ENCODE results near the gene USP47.

Gene USP47

DNA sequence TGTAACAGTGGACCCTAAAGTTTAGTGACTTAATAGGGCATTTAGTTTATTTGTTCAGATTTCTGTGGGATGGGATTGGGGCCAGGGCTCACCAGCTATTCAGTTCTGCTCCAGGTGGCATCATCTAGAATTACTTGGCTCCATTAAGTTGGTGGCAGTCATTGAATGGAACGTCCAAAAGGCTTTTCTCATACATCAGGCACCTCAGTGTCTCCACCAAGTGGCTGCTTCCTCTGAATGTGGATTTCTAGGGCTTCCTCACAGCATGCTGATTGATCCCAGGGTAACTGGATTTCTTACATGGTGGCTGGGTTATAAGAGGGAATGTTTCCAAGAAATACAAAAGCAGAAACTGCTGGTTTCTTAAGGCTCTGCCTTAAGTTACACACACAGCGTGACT is 34.7 kb downstream of the USP47 start:
- DNase-seq, result peak in 1 of 2 experiments; percentile 15

DNA sequence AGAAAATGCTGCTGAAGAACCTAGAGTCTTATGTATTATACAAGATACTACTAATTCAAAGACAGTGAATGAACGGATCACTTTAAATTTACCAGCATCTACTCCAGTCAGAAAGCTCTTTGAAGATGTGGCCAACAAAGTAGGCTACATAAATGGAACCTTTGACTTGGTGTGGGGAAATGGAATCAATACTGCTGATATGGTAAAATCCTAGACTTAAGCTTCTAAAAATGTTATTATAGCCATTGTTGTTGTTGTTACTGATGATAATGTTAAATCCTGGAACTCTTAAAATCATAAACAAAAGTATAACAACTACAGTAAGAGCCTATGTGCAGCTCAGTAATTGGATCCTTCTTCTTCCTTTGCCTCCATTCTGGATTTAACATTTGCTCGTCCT is 38.4 kb downstream of the USP47 start:
- no peak for DNase-seq

DNA sequence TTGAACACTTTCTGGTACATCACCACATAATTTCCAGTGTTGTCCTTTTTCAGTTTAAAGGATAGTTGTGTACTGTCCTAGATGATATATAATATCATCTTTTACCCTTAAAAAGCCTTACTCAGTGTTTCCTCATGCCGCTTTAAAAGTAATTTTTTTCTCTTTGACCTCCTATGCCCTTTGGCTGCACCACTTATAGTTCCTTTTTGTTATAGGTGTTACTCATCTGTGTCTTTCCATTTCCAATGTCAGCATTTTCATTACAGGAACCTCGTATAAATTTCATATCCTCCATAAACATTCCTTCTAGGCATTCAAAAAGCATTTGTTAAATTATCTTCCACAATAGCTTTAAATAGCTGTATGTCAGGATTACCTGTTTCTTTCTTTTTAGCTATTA is 40.8 kb downstream of the USP47 start:
- no peak for DNase-seq

DNA sequence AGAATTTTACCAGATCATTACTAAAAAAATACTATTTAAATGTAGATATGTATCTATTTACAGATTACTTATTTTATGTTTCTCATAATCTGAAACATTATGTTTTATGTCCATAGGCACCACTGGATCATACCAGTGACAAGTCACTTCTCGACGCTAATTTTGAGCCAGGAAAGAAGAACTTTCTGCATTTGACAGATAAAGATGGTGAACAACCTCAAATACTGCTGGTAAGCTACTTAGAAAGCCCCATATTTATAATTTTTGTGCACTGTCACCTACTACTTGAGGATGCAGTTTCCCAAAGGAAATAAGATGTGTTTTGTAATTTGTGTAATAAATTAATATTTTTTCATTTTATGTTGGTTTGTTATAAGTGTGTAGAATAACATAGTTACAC is 42.6 kb downstream of the USP47 start:
- no peak for DNase-seq

DNA sequence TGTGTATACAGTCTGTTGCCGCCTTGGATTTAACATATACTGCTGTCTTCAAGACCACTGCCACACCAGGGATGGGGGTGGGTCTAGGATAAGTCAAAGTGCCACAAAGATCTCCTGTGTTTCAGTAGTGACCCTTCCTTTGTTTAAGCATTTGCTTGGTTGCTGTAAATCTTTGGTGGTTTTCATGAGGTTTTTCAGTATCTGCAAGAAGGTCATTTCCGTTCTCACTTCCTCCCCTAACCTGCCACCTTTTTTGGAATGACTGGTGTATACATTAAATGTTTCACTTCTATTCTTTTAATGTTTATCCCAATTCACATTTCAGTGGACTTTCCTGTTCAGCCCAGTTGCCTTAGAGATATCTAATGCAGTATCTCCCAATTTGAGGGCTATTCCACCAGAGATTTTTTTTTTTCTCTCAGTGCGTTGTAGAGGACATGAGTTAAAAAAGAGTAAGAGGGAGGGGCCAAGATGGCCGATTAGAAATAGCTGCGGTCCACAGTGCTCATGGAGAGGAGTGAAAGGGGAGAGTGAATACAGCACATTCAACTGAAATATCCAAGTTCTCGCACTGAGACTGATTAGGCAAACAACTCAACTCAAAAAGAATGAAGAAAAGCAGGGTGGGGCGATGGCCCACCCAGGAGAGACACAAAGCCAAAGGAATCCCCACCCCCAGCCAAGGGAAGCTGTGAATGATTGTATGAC is 43.2 kb downstream of the USP47 start:
- no peak for DNase-seq

DNA sequence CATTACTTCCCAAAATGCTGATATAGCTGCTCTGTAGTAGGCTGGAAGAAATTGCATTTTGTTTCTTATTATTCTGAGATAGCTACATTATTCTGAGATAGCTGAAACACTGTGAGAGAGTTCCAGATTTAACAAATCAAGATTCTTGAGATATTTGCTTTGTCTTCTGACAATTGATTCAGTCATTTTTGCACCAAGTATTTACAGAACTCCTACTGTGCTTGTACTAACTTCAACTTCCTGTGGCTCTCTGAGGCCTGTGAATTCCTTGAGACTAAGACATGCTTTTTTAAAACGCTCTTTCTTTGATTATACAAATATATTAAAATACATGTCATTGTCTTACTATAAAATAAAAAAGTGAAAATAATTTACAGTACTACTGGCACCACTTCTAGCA is 52.7 kb downstream of the USP47 start:
- DNase-seq, result peak in 1 of 2 experiments; percentile 33

DNA sequence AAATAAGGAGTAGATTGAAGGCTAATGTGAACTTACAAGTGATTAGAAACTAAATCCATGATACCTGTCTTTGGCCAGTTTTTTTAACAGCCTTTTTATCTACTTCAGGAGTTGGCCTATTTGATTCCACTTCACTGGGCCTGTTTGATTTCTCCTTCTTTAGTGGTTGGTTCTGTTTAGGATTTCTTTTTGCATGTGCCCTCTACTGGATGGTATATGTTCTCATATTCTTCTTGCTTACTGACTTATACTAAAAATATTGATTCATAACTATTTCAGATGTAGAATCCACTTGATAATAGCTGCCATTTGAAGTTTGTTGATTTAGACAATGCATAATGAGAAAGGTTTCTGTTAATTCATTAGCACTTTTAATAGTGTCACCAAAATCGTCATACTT is 53.9 kb downstream of the USP47 start:
- DNase-seq, result peak in 1 of 2 experiments; percentile 42

DNA sequence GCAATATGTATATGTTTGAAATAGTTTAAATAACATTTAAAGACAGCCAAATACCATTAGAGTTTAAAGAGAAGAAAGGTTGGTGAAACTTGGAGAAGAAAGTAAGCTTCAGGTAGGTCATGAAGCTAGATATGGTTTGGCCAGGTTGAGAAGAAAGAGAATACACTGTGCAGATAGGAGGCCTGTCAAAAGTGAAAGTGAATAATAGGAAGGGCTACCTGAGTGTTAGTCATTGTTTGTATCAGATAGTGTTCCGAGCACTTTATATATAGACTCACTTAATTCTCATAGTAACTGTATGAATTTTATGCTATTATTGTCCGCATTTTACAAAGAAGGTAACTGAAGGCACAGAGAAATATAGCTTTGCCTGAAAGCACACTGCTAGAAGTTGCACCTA is 56.9 kb downstream of the USP47 start:
- DNase-seq, result no peak

DNA sequence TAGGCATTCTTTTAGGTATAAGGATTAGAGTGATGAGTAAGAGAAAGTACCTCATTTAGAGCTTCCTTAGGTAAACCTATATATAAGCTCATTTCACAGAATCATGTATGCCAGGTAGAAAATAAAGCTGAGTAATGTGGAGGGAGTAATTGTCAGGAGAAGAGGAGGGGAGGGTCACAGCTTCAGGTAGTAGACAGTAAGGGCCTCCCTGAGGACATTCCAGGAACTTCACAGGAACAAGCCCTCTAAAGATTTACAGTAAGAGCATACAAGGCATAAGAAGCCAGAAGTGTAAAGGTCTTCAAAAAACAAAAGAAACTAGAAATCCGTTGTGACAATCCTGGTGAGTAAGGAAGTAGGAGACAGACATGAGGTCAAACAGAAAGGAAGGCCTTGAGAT is 57.6 kb downstream of the USP47 start:
- no peak for DNase-seq

DNA sequence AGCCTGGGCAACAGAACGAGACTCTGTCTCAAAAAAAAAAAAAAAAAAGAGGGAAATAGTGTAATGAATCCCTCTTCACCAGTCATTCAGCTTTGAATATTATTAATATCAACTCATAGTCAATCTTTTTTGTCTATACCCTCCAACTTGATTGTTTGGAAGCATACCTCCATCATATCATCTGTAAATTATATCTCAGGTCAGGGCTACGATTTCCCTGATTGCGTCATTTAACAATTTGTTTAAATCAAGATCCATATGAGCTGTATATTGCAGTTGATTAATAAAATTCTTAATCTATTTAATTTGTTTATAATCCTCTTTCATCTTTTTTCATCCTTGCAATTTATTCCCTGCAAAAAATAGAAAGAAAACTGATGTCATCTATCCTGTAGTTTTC is 60.2 kb downstream of the USP47 start:
- no peak for DNase-seq

DNA sequence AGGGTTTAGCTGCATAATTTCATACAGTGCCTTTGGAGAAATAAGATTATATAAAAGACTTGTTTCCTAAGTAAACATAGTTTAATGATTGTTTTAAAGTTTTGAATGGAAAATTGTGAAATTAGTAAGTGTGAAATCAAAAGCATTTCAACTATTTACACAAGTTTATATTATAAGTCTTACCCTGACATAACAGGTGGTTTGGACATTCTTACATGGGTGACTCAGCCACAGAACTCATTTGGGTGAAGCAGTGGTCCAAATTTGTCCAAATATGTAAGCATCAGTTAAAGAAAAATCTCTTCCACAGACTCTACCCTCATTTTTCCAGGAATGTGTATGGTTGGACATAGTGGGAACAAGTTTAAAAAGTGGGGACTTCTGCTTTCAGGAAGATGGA is 68.0 kb downstream of the USP47 start:
- no peak for DNase-seq

DNA sequence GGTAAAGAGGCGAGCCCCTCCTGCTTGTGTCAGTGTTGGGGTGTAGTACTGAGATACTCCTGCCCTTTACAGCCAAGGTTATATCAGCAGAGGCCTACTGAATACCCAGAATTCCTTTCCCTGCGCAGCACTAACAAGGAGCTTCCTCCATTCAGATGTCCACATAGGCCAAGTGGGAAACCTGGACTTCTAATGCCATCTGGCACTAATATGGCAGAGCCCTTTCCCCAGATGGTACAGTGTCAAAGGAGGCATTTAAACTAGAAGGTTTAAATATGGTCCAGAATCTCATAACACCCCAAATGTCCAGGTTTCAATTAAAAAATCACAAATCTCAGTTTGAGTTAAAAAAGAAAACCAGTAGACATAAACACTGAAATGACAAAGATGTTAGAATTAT is 68.8 kb downstream of the USP47 start:
- DNase-seq, result no peak

DNA sequence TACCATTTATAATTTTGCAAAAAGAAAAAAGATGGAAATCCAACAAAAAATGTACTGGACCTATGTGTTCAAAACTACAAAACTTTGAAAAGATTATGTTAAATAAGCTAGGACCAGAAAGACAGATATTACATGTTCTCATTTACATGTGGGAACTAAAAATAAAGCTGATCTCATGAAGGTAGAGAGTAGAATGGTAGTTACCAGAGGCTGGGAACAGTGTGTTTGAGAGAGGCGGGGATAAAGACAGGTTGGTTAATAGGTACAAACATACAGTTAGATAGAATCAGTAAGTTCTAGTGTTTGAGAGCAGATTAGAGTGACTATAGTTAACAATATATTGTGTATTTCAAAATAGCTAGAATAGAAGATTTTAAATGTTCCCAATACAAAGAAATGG is 71.6 kb downstream of the USP47 start:
- DNase-seq, result no peak

DNA sequence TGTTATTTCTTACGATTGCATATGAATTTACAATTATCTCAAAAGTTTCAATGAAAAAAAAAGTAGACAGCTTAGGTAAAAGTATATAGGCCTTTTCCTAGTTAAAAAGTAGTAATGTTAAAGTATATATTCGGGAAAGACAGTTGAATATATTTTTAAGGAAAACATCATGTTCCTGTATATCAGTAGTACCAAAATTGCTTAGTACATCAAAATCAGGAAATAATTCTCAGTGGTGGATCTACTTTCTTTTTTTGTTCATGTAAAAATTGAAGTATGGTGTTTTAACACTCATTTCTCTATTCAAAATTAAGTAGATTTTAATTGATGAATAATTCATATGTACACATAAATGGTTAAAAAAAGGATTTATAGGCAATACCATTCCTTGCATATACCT is 73.9 kb downstream of the USP47 start:
- DNase-seq, result no peak

DNA sequence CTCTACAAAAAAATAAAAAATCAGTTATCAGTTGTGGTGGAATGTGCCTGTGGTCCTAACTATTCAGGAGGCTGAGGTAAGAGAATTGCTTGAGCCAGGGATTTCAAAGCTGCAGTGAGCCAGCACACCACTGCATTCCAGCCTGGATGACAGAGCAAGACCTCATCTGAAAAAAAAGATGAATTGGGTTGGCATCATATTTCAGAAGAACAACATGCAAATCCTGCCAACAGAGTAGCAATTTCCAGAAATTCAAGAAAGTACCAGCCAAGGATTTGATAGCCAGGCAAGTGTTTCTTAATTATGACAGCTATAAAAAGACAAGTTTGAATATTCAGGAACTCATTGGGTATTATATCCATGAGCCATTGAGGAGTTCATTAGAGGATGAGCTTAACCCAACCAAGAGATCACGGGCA is 75.2 kb downstream of the USP47 start:
- no peak for DNase-seq

DNA sequence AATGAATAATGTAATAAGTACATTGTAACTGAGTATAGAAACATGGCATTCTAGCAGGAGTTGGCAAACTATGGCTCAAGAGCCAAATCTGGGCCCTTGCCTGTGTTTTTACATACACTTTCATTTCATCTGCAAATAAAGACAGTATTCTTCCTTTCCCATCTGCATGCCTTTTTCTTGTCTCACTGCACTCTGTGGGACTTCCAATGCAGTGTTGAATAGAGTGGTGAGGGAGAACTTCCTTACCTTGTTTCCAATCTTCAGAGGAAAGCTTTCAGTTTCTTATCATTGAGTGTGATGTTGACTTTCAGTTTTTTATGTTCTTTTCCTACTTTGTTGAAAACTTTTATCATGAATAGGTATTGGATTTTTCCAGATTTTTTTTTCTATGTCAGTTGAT is 82.1 kb downstream of the USP47 start:
- no peak for DNase-seq

DNA sequence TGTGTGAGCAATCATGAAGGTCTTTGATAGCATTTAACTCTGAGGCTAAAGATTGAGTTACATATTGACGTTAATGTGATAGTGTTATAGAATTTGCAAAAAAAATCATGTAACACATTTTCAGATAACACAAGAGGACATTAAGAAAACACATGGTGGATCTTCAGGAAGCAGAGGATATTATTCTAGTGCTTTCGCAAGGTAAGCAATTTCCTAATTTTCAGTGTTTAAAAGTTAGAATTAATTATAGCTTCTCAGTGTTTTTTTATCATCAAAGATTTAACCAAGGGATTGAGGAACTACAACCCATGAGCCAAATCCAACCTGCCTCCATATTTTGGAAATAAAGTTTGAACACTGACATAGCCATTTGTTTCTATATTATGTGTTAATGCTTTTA is 88.1 kb downstream of the USP47 start:
- DNase-seq, result no peak

DNA sequence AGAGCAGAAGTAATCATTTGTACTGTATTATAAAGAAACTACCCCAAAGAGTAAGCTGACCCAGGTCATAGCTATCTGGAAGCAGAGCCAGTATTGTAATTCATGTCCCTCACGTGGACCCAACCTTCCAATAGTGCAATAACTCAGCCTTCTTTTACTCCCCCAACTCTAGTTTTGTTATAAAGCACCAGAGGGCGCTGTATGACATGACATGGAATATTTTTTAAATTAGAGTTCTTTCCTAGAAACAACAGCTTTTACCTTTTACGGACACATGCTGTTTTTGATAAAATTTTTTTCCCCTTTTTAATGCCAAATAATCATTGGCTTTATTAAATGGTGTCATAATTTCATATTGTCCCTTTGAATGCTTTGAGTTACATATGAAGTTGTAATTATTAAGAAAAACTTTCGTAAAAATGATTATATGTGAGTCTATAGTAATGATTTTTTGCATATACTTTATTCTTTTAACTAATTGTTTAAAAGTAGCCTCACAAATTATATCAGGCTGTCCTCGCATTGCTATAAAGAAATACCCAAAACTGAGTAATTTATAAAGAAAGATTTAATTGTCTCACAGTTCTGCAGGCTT is 89.8 kb downstream of the USP47 start:
- DNase-seq, result peak; percentile 14 to 59

DNA sequence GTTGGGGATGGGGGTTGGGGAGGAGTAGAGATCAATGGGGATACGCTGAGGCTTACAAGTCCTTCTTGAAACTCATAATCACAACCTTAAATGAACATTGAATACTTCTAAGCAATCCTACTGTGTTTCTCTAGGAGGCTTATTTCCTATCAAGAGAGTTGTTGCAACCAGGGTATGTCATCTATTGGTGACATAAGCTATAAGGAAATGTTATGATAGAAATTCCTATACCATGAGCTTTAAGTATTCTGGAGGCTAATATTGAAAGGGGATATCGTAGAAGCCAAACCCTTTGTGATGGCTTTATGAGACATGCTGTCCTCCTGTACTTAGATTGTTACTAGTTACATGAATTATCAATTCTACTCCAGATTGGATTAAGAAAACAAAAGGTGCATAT is 93.8 kb downstream of the USP47 start:
- no peak for DNase-seq

DNA sequence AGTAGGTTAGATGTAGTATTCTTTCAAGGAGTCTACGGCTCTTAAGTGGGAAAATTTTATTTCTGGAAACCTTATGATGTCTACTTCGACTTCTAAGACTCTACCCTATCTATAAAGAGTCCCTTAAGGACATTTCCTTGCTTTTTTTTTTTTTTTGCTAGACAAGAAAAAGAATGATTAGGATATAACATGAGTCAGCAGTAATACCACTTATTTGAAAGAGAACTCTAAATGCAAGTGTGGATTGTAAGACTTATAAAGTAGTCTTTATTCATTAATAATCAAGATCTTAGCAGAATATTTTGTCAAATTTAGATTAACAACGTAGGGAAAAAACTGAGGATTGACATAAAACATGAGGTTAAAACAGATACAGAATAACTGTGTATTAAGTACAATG is 95.7 kb downstream of the USP47 start:
- DNase-seq, result no peak

DNA sequence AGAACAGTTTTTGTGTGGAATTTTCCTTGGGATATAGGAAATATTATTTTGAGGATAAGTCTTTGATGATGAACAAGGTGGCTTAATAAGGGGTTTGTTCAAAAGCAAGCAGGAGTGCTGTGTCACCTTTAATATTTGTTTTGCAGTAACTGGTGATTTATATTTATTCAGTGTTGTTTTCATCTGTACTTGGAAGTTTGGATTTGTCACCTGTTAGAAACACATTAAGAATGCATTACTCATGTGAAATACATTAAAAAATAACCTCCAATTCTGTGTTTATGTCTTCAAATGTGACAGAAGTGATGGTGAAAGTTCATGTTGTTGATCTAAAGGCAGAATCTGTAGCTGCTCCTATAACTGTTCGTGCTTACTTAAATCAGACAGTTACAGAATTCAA is 96.2 kb downstream of the USP47 start:
- DNase-seq, result peak in 1 of 2 experiments; percentile 3

DNA sequence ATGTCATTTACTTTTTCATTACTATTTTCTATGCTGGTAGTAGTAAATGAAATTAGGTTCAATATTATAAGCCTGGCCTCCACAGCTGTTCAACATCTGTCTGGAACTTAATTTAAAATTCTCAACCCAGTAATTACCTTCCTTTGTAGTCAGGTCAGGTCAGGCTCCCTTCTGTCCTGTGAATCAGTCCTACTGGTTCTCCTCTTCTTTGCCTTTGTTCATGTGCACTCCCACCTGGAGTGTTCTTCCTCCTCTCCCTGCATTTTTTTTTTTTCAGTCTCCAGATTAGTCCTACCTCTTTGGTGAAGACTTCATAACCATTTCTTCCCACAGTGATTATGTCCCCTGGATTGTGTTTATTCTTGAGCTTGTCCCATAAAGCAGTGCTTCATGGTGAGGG is 98.8 kb downstream of the USP47 start:
- no peak for DNase-seq

DNA sequence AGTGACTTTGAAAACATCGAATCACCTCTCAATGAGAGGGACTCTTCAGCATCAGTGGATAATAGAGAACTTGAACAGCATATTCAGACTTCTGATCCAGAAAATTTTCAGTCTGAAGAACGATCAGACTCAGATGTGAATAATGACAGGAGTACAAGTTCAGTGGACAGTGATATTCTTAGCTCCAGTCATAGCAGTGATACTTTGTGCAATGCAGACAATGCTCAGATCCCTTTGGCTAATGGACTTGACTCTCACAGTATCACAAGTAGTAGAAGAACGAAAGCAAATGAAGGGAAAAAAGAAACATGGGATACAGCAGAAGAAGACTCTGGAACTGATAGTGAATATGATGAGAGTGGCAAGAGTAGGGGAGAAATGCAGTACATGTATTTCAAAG is 100.9 kb downstream of the USP47 start:
- DNase-seq, result no peak

DNA sequence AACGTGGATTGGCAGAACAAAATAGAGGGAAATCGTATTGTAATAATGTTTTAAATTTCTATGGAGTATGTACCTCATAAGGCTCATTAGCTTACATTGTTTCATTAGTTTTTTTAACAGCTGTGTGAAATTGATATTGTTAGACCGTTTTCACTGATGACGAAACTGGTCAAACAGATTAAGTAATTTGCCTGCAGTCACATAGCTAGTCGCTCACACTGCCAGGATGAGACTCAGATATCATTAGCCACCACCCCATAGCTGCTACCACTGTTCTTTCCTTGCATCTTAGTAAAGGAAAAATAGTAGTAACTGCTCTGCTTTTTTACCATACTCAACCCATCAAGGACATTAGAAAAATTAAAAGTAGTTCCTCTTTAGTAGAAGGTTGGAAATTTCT is 102.7 kb downstream of the USP47 start:
- DNase-seq, result no peak

DNA sequence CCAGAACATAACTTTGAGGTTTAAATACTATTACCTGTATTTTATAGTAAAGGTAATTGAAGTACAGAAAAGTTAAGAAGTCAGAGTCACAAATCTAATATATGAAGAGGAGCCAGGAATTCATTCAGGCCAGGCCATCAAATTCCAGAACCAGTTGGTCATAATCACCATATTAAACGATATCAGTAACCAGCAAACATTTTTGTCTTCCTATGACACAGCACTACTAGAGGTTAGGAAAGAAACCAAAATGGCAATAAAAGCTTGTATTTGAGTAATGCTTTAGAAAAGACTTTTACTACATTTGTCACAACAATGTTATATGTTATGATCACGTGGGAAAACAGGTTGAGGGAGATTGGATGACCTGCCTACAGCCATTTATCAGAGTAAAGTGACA is 104.4 kb downstream of the USP47 start:
- DNase-seq, result no peak

Data from SW 1271 (cell line).